PC-3 (cell line): ENCODE data around the gene MEGF6. TPM values are rescaled to one million over a fixed set of nuclear protein-coding genes. Genes with fewer than 3 reads are reported as not detected.

ENCODE experiments used
- ATAC-seq: fragments of 200-7000 bp; cut with Tn5 transposase; 2 replicates; pipeline ENCODE4 v1.9.1; 2020; ENCODE audit warnings: mild to moderate bottlenecking, moderate library complexity
- BruUV-seq: library from RNA; stranded (reverse); fragments of 400-500 nt; replicated peaks from 2 replicates; lab custom pipeline; 2021; lab: Mats Ljungman, UMichigan
- CTCF ChIA-PET: fragments of 300-600 bp; sonication (Branson Sonifier 250); formaldehyde crosslinking; loops from one replicate; lab custom pipeline; 2022; ENCODE audit warnings: antibody characterized with exemption; lab: Charles Lee
- POLR2A ChIA-PET: fragments of 300-600 bp; sonication (Branson Sonifier 250); formaldehyde crosslinking; loops from one replicate; lab custom pipeline; 2022; ENCODE audit warnings: antibody characterized with exemption; ENCODE audit not compliant: unreplicated experiment; lab: Charles Lee
- DNase-seq: peaks from one replicate; pipeline ENCODE4 v3.0.0-alpha.2; 2015
- H2AFZ ChIP-seq: fragments of 300-600 bp; sonication (generic); 2 replicates; pipeline ENCODE4 v1.6.0; 2016; ENCODE audit warnings: antibody characterized with exemption, low read length
- H3F3A ChIP-seq: fragments of 300-600 bp; sonication (generic); one replicate; pipeline ENCODE4 v1.6.0; 2017; ENCODE audit warnings: antibody characterized with exemption, low read length, control low read depth, mild to moderate bottlenecking; ENCODE audit not compliant: unreplicated experiment
- H3K27ac ChIP-seq: fragments of 300-600 bp; sonication (generic); 2 replicates; pipeline ENCODE4 v1.5.1; 2016; ENCODE audit warnings: mild to moderate bottlenecking, low read length
- H3K27me3 ChIP-seq: fragments of 300-600 bp; sonication (generic); 2 replicates; pipeline ENCODE4 v1.6.1; 2016; ENCODE audit warnings: low read length, mixed read lengths
- H3K36me3 ChIP-seq: fragments of 300-600 bp; sonication (generic); 2 replicates; pipeline ENCODE4 v1.6.1; 2016; ENCODE audit warnings: low read depth, mixed run types, low read length, mixed read lengths
- H3K4me1 ChIP-seq: fragments of 300-600 bp; sonication (generic); 2 replicates; pipeline ENCODE4 v1.5.1; 2016; ENCODE audit warnings: low read length; ENCODE audit not compliant: insufficient read depth
- H3K4me2 ChIP-seq: fragments of 300-600 bp; sonication (generic); 2 replicates; pipeline ENCODE4 v1.6.0; 2016; ENCODE audit warnings: low read length
- H3K4me3 ChIP-seq: fragments of 300-600 bp; sonication (generic); 2 replicates; pipeline ENCODE4 v1.5.1; 2016; ENCODE audit warnings: mild to moderate bottlenecking, low read length, mixed read lengths
- H3K79me2 ChIP-seq: fragments of 300-600 bp; sonication (generic); 2 replicates; pipeline ENCODE4 v1.6.1; 2017; ENCODE audit warnings: low read length, mixed read lengths
- H3K9ac ChIP-seq: fragments of 300-600 bp; sonication (generic); 2 replicates; pipeline ENCODE4 v1.6.0; 2016; ENCODE audit warnings: mild to moderate bottlenecking, low read length
- H3K9me2 ChIP-seq: fragments of 300-600 bp; sonication (generic); replicated peaks from 2 replicates; pipeline ENCODE4 v1.6.1; 2016; ENCODE audit warnings: mixed run types, low read length, mixed read lengths
- H3K9me3 ChIP-seq: fragments of 300-600 bp; sonication (generic); 2 replicates; pipeline ENCODE4 v1.6.1; 2016; ENCODE audit warnings: low read length, mixed read lengths
- H4K20me1 ChIP-seq: fragments of 300-600 bp; sonication (generic); 2 replicates; pipeline ENCODE4 v1.6.1; 2016; ENCODE audit warnings: low read length, mixed read lengths
- CTCF ChIP-seq: fragments of 300-600 bp; sonication (generic); conservative IDR thresholded peaks from 2 replicates; pipeline ENCODE4 v1.5.1; 2017; ENCODE audit warnings: antibody characterized with exemption, low read depth, mild to moderate bottlenecking, low read length
- EZH2 ChIP-seq: fragments of 300-600 bp; sonication (generic); IDR thresholded peaks from one replicate; pipeline ENCODE4 v1.6.1; 2017; ENCODE audit warnings: antibody characterized with exemption, mild to moderate bottlenecking, low read length; ENCODE audit not compliant: unreplicated experiment
- EZH2phosphoT487 ChIP-seq: fragments of 300-600 bp; sonication (generic); IDR thresholded peaks from 2 replicates; pipeline ENCODE4 v1.6.1; 2018; ENCODE audit warnings: mild to moderate bottlenecking, antibody characterized with exemption, low read length, borderline replicate concordance
- intact Hi-C: fragments of 100-400 bp; cut with micrococcal nuclease; formaldehyde crosslinking; loops from 2 replicates; pipeline ENCODE4 v1.9.0; 2023
- total RNA-seq: library from RNA; depleted of rRNA; stranded (reverse); fragments of >200 nt; gene quantifications from 2 replicates; pipeline ENCODE4 v1.2.3, GENCODE V29; 2014

The MEGF6 gene
- total RNA-seq, 1 experiment from 2014 or later, result 32.5 TPM

GRCh38 chr1:3638676-3639075 lies 27.4 kb upstream of the MEGF6 start:
- ATAC-seq (no peak), DNase-seq (no peak)
- Histone ChIP-seq H3K4me1 (no peaks in the 10 kb centered on the region), H3K9me2 (no peaks in the 10 kb centered on the region), H2AFZ (no peak overlapping the region), H3K4me2 (no peak overlapping the region), H3K27me3 (no peaks in the 10 kb centered on the region), H3K4me3 (no peak overlapping the region), H3K36me3 (peaks cover 35% of the 10 kb centered on the region), H3K9ac (no peak overlapping the region), H4K20me1 (no peaks in the 10 kb centered on the region), H3F3A (no peaks in the 10 kb centered on the region), H3K9me3 (no peaks in the 10 kb centered on the region), H3K27ac (no peak overlapping the region), H3K79me2 (no peaks in the 10 kb centered on the region)
- ChIA-PET CTCF (no interaction called here), POLR2A (no interaction called here)
- no peak for TF ChIP-seq EZH2
- no peak for TF ChIP-seq EZH2phosphoT487
- no peak for TF ChIP-seq CTCF
- BruUV-seq, result no TSS peak
- intact Hi-C loops, result no loop called here

DNA sequence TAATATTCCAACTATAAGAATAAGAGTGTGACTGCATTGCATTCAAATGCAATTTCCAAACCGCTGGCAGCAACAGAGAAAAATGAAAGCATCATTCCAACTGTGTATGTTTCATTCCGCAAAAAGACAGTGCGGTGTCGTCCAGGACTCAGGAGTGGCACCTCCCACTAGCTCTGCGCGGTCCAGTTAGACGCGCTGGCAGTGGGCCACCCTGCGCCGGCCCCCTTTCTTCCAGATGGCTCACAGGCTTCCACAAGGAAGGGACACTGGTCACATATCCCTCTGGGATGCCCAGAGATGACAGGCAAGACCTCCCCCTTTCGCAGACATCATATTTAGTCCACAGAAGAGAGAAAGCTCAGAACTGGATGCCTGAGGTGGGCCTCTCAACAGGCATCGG lies 26.7 kb upstream of the MEGF6 start:
- Histone ChIP-seq H3K27me3 (no peaks in the 10 kb centered on the region), H3K9me3 (no peaks in the 10 kb centered on the region), H3F3A (no peaks in the 10 kb centered on the region), H2AFZ (no peak overlapping the region), H3K79me2 (no peaks in the 10 kb centered on the region), H3K9ac (no peak overlapping the region), H3K27ac (no peak overlapping the region), H3K36me3 (peaks cover 37% of the 10 kb centered on the region), H3K4me2 (no peak overlapping the region), H3K4me3 (no peak overlapping the region), H3K4me1 (no peaks in the 10 kb centered on the region), H4K20me1 (no peaks in the 10 kb centered on the region), H3K9me2 (no peaks in the 10 kb centered on the region)
- no TSS peak for BruUV-seq
- ChIA-PET CTCF (no interaction called here), POLR2A (no interaction called here)
- intact Hi-C loops, result no loop called here
- ATAC-seq (no peak), DNase-seq (no peak)
- TF ChIP-seq CTCF, result no peak
- no peak for TF ChIP-seq EZH2phosphoT487
- no peak for TF ChIP-seq EZH2

DNA sequence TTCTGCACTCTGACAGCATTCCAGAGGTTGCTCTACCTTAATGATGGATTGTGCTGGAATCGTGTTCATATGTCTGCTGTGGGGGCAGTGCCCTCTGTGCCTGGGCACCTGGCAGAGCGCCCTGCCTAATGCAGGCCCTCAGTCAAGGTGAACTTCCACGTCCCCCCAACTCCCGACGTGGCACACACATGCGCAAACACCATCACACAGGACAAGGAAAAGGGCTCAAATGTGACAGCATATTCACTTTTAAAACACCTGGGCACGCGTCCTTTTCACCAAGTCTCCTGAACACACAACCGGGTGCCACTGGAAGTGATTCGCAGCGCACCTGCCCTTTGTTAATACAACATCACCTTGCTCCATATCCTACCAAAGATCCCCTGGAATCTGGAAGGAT lies 25.2 kb upstream of the MEGF6 start:
- ATAC-seq (no peak), DNase-seq (no peak)
- intact Hi-C loops, result no loop called here
- Histone ChIP-seq H2AFZ (no peak overlapping the region), H3K9me3 (no peaks in the 10 kb centered on the region), H3K79me2 (no peaks in the 10 kb centered on the region), H3K27me3 (no peaks in the 10 kb centered on the region), H3K4me2 (no peak overlapping the region), H3K4me1 (no peaks in the 10 kb centered on the region), H3K9me2 (no peaks in the 10 kb centered on the region), H3K9ac (no peak overlapping the region), H4K20me1 (no peaks in the 10 kb centered on the region), H3F3A (no peaks in the 10 kb centered on the region), H3K36me3 (peaks cover 38% of the 10 kb centered on the region), H3K27ac (no peak overlapping the region), H3K4me3 (no peak overlapping the region)
- POLR2A ChIA-PET, result no interaction called here
- no TSS peak for BruUV-seq
- CTCF ChIA-PET, result no interaction called here
- TF ChIP-seq EZH2phosphoT487 (no peak), CTCF (no peak), EZH2 (no peak)
